Fibroblast of the conjunctiva (primary cell): ENCODE measurements around the gene SEC61A2.

Experiments used
- DNase-seq: peaks from one replicate; pipeline ENCODE4 v3.0.0-alpha.2; 2010; ENCODE audit warnings: low read depth

The SEC61A2 gene

GRCh38 chr10:12196531-12197211 is 67.2 kb downstream of the SEC61A2 start:
- DNase-seq = no peak

GRCh38 chr10:12198156-12198555 is 68.7 kb downstream of the SEC61A2 start:
- no peak for DNase-seq

GRCh38 chr10:12200850-12201249 is 71.4 kb downstream of the SEC61A2 start:
- no peak for DNase-seq

- DNase-seq = no peak
Measured at GRCh38 chr10:12201543-12201942, 72.1 kb downstream of the SEC61A2 start.

- no peak for DNase-seq
Measured at GRCh38 chr10:12202226-12202625, 72.7 kb downstream of the SEC61A2 start.

- DNase-seq = no peak
Measured at GRCh38 chr10:12205082-12205481, 75.6 kb downstream of the SEC61A2 start.

GRCh38 chr10:12207114-12207513 is 77.6 kb downstream of the SEC61A2 start:
- no peak for DNase-seq

- DNase-seq = no peak
Measured at GRCh38 chr10:12208460-12208859, 79.0 kb downstream of the SEC61A2 start.

GRCh38 chr10:12212454-12212853 is 83.0 kb downstream of the SEC61A2 start:
- DNase-seq = no peak

GRCh38 chr10:12213621-12214020 is 84.1 kb downstream of the SEC61A2 start:
- DNase-seq = no peak

- no peak for DNase-seq
Measured at GRCh38 chr10:12214093-12214492, 84.6 kb downstream of the SEC61A2 start.

- peak; percentile 51 for DNase-seq
Measured at GRCh38 chr10:12214763-12215218, 85.3 kb downstream of the SEC61A2 start.
